SK-N-MC (cell line): ENCODE data around the gene SP140L.

Experiments
- EZH2 ChIP-seq: fragments of 200-600 bp; sonication (generic); IDR thresholded peaks from one replicate; pipeline ENCODE4 v1.6.1; 2017; ENCODE audit warnings: antibody characterized with exemption
- POLR2AphosphoS5 ChIP-seq: IDR thresholded peaks from 2 replicates; pipeline ENCODE4 v1.6.1; 2012; ENCODE audit warnings: mild to moderate bottlenecking, low read depth, low read length, borderline replicate concordance

GRCh38 chr2:230356084-230356483 lies 29.1 kb downstream of the SP140L start:
- no peak for TF ChIP-seq POLR2AphosphoS5
- TF ChIP-seq EZH2 = no peak
